NCI-H2171 (cell line): Measurements from ENCODE around the gene DRICH1.
"Not testable (repeated sequence)": the region's sequence is repeated elsewhere in the genome, so short reads cannot be mapped to it uniquely, and the experiment has no call there.

Experiments
- DNase-seq: peaks from one replicate; lab custom pipeline; 2025; lab: John Stamatoyannopoulos, UW

DRICH1 gene

GRCh38 chr22:23598805-23599518, 33.2 kb downstream of the DRICH1 start:
- DNase-seq, result no peak

- DNase-seq, result not testable (repeated sequence)
Measured at GRCh38 chr22:23597576-23598268, 34.4 kb downstream of the DRICH1 start.

- DNase-seq, result not testable (repeated sequence)
Measured at GRCh38 chr22:23595904-23596303, 36.2 kb downstream of the DRICH1 start.

- DNase-seq, result no peak
Measured at GRCh38 chr22:23591846-23592245, 40.3 kb downstream of the DRICH1 start.

GRCh38 chr22:23591201-23591791, 40.8 kb downstream of the DRICH1 start:
- no peak for DNase-seq

GRCh38 chr22:23583836-23584235, 48.3 kb downstream of the DRICH1 start:
- DNase-seq, result no peak

- no peak for DNase-seq
Measured at GRCh38 chr22:23583153-23583552, 49.0 kb downstream of the DRICH1 start.

GRCh38 chr22:23581260-23581650, 50.9 kb downstream of the DRICH1 start:
- DNase-seq, result no peak

GRCh38 chr22:23580576-23581259, 51.4 kb downstream of the DRICH1 start:
- DNase-seq, result no peak

- no peak for DNase-seq
Measured at GRCh38 chr22:23579870-23580575, 52.1 kb downstream of the DRICH1 start, which contains the start of gene IGLL1. Gene IGLL1 (minus strand): TSS chr22:23580290. CDS start chr22:23580190, 100 bp downstream.

- DNase-seq, result no peak
Measured at GRCh38 chr22:23579280-23579679, 52.8 kb downstream of the DRICH1 start.

- no peak for DNase-seq
Measured at GRCh38 chr22:23578306-23578705, 53.8 kb downstream of the DRICH1 start.

- DNase-seq, result no peak
Measured at GRCh38 chr22:23576681-23577080, 55.4 kb downstream of the DRICH1 start.

- no peak for DNase-seq
Measured at GRCh38 chr22:23575601-23576000, 56.5 kb downstream of the DRICH1 start.

- no peak for DNase-seq
Measured at GRCh38 chr22:23574877-23575276, 57.2 kb downstream of the DRICH1 start.

GRCh38 chr22:23574371-23574811, 57.7 kb downstream of the DRICH1 start:
- DNase-seq, result no peak

GRCh38 chr22:23573701-23574235, 58.4 kb downstream of the DRICH1 start:
- DNase-seq, result not testable (repeated sequence)

- DNase-seq, result not testable (repeated sequence)
Measured at GRCh38 chr22:23573106-23573505, 59.0 kb downstream of the DRICH1 start.

GRCh38 chr22:23571486-23571885, 60.6 kb downstream of the DRICH1 start:
- no peak for DNase-seq

GRCh38 chr22:23570681-23571080, 61.4 kb downstream of the DRICH1 start:
- peak; percentile 26 for DNase-seq

- no peak for DNase-seq
Measured at GRCh38 chr22:23569716-23570115, 62.4 kb downstream of the DRICH1 start.
